ENCODE data around the gene C1QTNF5. TPM values are rescaled to one million over a fixed set of nuclear protein-coding genes. Genes with fewer than 3 reads are reported as not detected.

The C1QTNF5 gene
- polyA plus RNA-seq, 1 donor from 2014 or later, result not detected

DNA sequence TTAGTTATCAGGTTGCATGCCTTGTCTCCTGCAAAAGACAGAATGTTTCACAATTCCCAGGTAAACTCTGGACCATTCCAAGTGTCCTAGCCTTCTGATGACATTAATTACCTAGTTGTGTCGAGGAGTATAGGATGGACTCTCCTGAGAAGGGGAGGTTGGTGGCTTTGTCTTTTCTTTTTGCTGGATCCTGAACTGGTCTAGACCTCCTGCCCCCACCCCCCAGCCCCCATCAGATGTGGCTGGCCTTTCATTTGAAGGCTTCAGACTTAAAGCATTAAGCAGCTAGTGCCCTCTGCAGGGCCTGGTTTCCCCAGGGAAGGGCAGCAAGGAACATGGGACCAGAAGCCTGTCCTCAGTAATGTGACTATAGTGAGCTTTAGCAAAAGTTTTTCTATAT is 33.5 kb downstream of the C1QTNF5 start:
- no peaks in the 10 kb centered on the region for H3K27me3 ChIP-seq (ENCODE audit: insufficient read depth, low read depth, low read length)
- H4K20me1 ChIP-seq (ENCODE audit: insufficient read depth), result no peaks in the 10 kb centered on the region
- no peaks in the 10 kb centered on the region for H3K9me3 ChIP-seq (ENCODE audit: low read length)
- no peak overlapping the region for H3K4me3 ChIP-seq (ENCODE audit: low read length)
- H3K27ac ChIP-seq (ENCODE audit: low read length), result no peak overlapping the region
- H3F3A ChIP-seq (ENCODE audit: insufficient read depth, low read length, poor library complexity, severe bottlenecking), result no peaks in the 10 kb centered on the region
- no peaks in the 10 kb centered on the region for H3K79me2 ChIP-seq (replicated peaks; ENCODE audit: insufficient read depth, low read length)
- no peak for TF ChIP-seq RAD21 (conservative IDR thresholded peaks at IDR 0.05)
- no peak for TF ChIP-seq EZH2 (IDR thresholded peaks at IDR 0.05; ENCODE audit: borderline replicate concordance, insufficient read depth, low read length, poor library complexity, severe bottlenecking)
- TF ChIP-seq MXI1 (conservative IDR thresholded peaks at IDR 0.05; ENCODE audit: poor library complexity, severe bottlenecking), result no peak
- TF ChIP-seq CTCF (IDR thresholded peaks at IDR 0.05; ENCODE audit: poor library complexity, severe bottlenecking), result no peak
- no peak for TF ChIP-seq SMC3 (conservative IDR thresholded peaks at IDR 0.05; ENCODE audit: poor library complexity)
- no peak for TF ChIP-seq TAF1 (IDR thresholded peaks at IDR 0.05; ENCODE audit: low read depth)
- no peak for TF ChIP-seq POLR2AphosphoS5 (IDR thresholded peaks at IDR 0.05)
- TF ChIP-seq REST (IDR thresholded peaks at IDR 0.05; ENCODE audit: borderline replicate concordance), result no peak
- no peak for TF ChIP-seq EP300 (conservative IDR thresholded peaks at IDR 0.05; ENCODE audit: poor library complexity, severe bottlenecking)
- H3K9me2 ChIP-seq (ENCODE audit: insufficient read depth, low read length), result no peaks in the 10 kb centered on the region
- no peak overlapping the region for H3K9ac ChIP-seq (ENCODE audit: low read length)
- no peaks in the 10 kb centered on the region for H3K36me3 ChIP-seq (ENCODE audit: insufficient read depth, low read length)
- H2AFZ ChIP-seq (ENCODE audit: low read depth, low read length), result no peak overlapping the region
- no peak overlapping the region for H3K4me2 ChIP-seq (ENCODE audit: low read length)

DNA sequence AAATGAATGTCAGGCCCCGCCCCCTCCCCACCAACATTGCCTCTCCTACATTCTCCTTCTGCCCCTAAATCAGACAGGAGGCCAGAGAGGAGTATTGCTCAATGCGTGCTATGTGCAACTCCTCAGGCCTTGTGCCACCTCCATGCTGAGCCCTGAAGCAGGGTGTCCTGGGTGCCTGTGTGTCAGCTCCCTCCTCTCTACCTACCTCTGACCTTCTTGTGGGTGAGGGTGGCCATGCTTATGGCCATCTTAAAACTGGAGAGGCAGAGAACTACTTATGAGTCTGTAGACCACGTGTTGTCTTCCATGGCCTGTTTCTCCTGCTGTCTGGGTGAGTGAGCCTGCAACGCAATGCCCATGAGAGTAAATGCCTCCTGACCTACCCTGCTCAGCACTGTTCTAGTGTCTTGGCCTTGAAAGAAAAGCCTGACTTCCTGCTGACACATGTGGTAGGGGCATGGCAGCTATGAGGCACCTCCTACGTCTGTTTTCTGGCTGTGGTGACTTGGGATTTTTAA is 34.3 kb downstream of the C1QTNF5 start:
- H3K9me3 ChIP-seq (ENCODE audit: low read length), result no peaks in the 10 kb centered on the region
- no peak overlapping the region for H2AFZ ChIP-seq (ENCODE audit: low read depth, low read length)
- no peaks in the 10 kb centered on the region for H3K27me3 ChIP-seq (ENCODE audit: insufficient read depth, low read depth, low read length)
- H3K27ac ChIP-seq (ENCODE audit: low read length), result no peak overlapping the region
- H3F3A ChIP-seq (ENCODE audit: insufficient read depth, low read length, poor library complexity, severe bottlenecking), result no peaks in the 10 kb centered on the region
- H3K9me2 ChIP-seq (ENCODE audit: insufficient read depth, low read length), result no peaks in the 10 kb centered on the region
- no peaks in the 10 kb centered on the region for H3K79me2 ChIP-seq (replicated peaks; ENCODE audit: insufficient read depth, low read length)
- H3K4me2 ChIP-seq (ENCODE audit: low read length), result no peak overlapping the region
- no peaks in the 10 kb centered on the region for H4K20me1 ChIP-seq (ENCODE audit: insufficient read depth)
- TF ChIP-seq POLR2AphosphoS5 (IDR thresholded peaks at IDR 0.05), result no peak
- no peak for TF ChIP-seq RAD21 (conservative IDR thresholded peaks at IDR 0.05)
- TF ChIP-seq TAF1 (IDR thresholded peaks at IDR 0.05; ENCODE audit: low read depth), result no peak
- TF ChIP-seq MXI1 (conservative IDR thresholded peaks at IDR 0.05; ENCODE audit: poor library complexity, severe bottlenecking), result no peak
- H3K36me3 ChIP-seq (ENCODE audit: insufficient read depth, low read length), result no peaks in the 10 kb centered on the region
- H3K4me3 ChIP-seq (ENCODE audit: low read length), result no peak overlapping the region
- no peak overlapping the region for H3K9ac ChIP-seq (ENCODE audit: low read length)
